Activated CD4-positive, alpha-beta T cell treated with anti-CD3 and anti-CD28 coated beads, Interleukin-2, amount 50 U/mL, for 4 hours (primary cell): ENCODE data around the gene TNFRSF11A.

Experiments
- DNase-seq, 2 experiments: peaks; one replicate each; pipeline ENCODE4 v3.0.0-alpha.2; 2020

Gene TNFRSF11A

GRCh38 chr18:62420513-62421209 lies 95.6 kb downstream of the TNFRSF11A start:
- peak; percentile 70 to 77 for DNase-seq

- peak; percentile 33 to 35 for DNase-seq
Observed at GRCh38 chr18:62425465-62426190, 100.5 kb downstream of the TNFRSF11A start.

GRCh38 chr18:62426191-62426488 lies 101.0 kb downstream of the TNFRSF11A start:
- no peak for DNase-seq

GRCh38 chr18:62432176-62432575 lies 107.1 kb downstream of the TNFRSF11A start:
- no peak for DNase-seq

- no peak for DNase-seq
Observed at GRCh38 chr18:62434798-62435197, 109.7 kb downstream of the TNFRSF11A start.

- no peak for DNase-seq
Observed at GRCh38 chr18:62435435-62436031, 110.4 kb downstream of the TNFRSF11A start.

GRCh38 chr18:62436636-62437234 lies 111.6 kb downstream of the TNFRSF11A start:
- DNase-seq, result no peak

- no peak for DNase-seq
Observed at GRCh38 chr18:62437235-62438017, 112.3 kb downstream of the TNFRSF11A start.

GRCh38 chr18:62438018-62438329 lies 112.9 kb downstream of the TNFRSF11A start:
- DNase-seq, result no peak

GRCh38 chr18:62438402-62438801 lies 113.3 kb downstream of the TNFRSF11A start:
- no peak for DNase-seq

- no peak for DNase-seq
Observed at GRCh38 chr18:62438866-62439265, 113.8 kb downstream of the TNFRSF11A start.
